Hepatic stellate cell (primary cell): Measurements from ENCODE around the gene CGA.
A peak's percentile ranks its signal among the peaks of the same experiment; 100 is the strongest.
"Not testable (repeated sequence)": the region's sequence is repeated elsewhere in the genome, so short reads cannot be mapped to it uniquely, and the experiment has no call there.

ENCODE experiments used
- DNase-seq: peaks from one replicate; pipeline ENCODE4 v3.0.0; 2011; ENCODE audit warnings: low spot score

CGA gene

DNA sequence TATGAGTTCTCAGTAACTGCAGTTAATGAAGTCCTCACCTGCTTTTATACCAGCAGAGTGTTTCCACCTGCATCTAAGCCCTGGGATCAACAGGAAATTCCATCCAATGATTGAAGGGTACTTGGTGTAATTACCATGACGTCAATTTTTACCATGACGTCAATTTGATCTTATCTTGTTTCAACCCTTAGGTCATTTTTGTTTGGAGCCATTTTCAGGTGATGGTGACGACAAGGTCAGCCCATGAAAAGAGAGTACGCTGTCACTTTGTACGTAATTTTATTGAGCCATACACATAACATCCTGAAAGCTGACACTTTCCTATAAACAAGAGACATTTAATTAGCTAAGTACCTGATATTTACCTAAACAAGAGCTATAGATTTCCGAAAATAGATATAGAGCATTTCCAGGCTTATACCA is at the start of gene CGA:
Gene CGA (minus strand): TSS at position 20 of the 423 bp plus-strand sequence. CDS start 6,906 bp downstream, outside the sequence.
- no peak for DNase-seq

DNA sequence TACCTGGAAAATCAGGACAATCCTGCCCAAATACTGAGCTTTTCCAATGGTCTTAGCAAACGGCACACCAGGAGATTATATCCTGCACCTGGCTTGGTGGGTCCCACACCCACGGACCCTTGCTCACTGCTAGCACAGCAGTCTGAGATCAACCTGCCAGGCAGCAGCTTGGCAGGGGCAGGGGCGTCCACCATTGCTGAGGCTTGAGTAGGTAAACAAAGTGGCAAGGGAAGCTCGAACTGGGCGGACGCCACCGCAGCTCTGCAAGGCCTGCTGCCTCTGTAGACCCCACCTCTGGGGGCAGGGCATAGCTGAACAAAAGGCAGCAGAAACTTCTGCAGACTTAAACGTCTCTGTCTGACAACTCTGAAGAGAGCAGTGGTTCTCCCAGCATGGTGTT is 45.0 kb upstream of the CGA start:
- DNase-seq = not testable (repeated sequence)

DNA sequence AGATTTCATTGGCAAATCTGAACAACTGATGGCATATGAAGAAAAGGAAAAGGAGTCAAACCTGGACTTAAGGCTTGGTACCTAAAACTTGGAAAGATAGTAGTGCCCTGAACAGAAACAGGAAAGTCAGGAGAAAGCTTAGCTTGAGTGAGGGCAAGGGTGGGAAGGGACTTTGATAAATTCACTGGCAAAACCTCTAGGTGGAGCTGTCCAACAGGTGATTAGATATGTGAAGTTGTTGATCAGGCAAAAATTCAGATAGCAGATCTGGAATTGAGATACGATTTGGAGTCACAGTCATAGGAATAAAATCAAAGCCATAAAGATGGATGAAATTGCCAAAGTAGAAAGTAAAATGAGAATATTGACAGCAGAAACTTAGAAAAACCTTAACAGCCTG is 44.3 kb upstream of the CGA start:
- DNase-seq = peak; percentile 27

DNA sequence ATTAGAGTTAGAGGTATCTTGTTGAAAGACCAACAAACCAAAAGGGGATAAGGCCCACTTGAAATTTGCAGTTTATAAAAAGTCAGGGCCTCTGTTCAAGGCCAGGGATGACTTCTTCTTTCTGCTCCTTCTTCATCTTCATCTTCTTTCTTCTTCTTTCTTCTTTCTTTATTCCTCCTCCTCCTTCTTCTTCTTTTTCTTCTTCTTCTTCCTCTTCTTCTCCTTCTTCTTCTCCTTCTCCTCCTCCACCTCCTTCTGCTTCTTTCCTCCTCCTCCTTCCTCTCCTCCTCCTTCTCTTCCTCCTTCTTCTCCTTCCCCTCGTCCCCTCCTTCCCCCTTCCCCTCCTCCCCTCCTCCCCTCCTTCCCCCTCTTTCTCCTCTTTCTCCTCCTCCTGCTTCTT is 42.1 kb upstream of the CGA start:
- DNase-seq = no peak

DNA sequence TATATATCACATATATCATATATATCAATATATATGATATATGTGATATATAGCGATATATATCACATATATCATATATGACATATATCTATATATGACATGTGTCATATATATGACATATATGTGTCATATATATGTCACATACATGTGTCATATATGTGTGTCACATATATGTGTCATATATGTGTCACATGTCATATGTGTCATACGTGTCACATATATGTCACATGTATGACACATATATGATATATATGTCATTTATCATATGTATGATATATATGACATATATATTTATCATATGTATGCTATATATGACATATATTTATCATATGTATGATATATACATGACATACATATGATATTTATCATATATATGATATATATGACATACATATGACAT is 32.8 kb upstream of the CGA start:
- no peak for DNase-seq

DNA sequence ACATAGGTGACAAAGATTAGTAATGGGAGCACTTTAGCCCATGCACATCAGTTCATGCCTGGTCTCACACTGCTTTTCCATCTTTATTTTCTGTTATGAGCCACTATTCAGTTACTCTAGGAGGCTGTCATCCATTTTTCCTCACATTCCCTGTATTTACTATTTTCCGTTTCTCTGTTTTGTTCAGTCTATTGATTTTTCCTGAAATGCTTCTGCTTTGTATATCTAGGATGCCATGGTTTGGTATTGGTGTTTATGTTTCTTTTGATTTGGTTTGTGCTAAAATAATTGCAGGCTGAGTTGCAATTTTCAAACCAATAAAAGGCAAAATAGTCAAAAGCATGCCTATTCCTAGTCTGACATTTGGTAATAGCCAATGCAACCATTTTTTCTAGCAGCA is 31.6 kb upstream of the CGA start:
- no peak for DNase-seq

DNA sequence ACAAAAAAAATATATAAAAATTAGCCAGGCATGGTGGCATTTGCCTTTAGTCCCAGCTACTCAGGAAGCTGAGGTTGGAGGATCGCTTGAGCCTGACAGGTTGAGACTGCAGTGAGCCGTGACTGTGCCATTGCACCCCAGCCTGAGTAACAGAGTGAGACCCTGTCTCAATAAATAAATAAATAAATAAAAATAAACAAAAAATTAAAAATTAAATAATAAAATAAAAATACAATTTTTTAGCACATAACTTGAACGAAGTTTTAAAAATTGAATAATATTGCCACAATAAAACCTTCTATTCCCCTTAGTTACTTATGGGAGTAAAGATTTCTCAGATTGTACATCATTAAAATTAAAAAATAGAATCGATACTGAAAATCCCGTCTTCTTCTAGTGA is 29.2 kb upstream of the CGA start:
- no peak for DNase-seq

DNA sequence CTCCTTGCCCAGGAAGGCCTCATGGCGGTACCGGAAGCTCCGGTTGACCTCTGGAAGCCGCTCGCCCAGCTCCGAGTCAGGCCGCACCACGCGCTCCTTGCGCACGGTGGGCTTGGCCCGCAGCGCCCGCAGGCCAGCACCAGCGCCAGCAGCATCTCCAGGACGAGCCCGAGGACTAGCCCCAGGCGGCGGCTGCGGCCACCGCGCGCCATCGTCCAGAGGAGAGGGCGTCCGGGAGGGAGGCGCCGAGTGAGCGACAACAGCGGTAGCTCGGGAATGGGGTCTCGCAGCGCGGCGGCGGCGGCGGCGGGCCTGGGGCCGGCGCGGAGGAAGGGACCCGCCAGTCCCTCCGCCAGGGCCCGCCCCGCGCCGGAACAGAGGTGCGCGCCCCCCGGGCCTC is 27.6 kb upstream of the CGA start:
- DNase-seq = no peak

DNA sequence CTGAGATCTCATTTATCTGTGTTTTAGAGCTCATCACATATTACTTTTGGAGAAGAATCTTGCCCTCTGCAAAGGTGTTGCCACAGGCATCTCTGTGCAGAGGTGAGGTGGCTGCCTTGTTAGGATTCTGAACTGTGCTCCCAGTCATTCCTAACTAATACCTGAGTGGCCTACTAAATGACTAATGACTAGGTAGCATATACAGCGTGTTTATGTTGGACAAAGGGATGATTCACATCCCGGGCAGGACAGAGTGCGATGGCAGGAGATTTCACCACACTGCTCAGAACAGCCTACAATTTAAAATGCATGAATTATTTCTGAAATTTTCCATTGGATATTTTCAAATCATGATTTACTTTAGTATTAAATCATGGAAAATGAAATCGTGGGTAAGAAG is 23.1 kb upstream of the CGA start:
- no peak for DNase-seq

DNA sequence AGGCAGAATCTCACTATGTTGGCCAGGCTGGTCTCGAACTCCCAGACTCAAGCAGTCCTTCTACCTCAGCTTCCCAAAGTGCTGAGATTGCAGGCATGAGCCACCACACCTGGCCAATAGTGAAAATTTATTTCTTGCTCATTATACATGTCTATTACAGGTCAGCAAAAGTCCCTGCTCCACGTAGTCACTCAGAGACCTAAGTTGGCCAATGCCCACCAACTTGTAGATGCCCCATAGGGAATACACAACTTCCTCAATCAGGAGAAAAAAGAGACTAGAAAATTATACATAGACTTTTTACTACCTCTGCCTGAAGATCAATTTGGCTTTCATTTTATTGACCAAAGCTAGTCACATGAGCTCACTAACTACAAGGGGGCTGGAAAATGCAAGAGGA is 22.0 kb upstream of the CGA start:
- no peak for DNase-seq

DNA sequence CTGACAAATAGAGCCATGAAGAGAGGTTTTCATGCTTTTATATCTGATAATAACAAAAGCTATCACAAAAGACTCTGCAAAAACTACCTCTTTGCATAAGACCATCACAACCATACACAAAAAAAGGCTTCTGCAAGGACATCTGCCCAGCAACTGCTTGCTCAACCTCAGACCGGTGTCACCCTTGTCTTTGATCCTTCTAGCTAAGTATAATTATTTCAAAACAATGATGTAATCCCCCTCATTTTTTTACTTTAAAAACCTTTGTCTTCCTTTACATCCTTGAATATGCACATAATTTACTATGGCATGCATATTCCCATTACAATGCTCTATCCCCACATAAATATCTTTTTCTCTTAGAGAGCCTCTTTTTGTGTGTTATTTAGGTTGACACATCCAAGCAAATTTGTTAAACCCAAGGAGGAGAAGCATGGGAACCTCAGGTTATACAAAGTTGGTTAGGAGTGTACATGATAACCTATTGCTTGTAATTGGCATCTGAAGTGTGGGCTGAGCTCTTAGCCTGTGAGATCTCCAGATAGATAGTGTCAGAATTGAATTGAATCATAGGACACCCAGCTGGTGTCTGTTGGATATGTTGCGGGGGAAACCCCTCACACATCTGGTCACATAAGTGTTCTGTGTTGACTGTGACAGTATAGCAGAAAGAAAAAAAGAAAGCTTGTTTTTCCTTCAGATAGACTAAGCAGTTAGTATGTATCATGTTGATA is 20.7 kb upstream of the CGA start:
- DNase-seq = no peak

DNA sequence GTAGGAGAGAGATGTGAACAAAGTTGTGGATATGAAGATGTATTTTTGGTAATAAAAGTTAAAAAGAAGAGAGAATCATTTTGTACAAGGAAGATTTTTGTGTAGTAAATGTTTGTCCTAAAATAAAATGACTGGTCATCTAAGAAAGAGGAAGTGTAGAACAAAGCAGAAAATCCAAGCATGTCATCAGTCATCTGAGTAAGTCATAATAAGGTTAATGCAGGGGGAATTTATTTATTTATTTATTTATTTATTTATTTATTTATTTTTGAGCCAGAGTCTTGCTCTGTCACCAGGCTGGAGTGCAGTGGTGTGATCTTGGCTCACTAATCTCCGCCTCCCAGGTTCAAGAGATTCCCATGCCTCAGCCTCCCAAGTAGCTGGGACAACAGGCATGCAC is 15.7 kb upstream of the CGA start:
- DNase-seq = no peak

DNA sequence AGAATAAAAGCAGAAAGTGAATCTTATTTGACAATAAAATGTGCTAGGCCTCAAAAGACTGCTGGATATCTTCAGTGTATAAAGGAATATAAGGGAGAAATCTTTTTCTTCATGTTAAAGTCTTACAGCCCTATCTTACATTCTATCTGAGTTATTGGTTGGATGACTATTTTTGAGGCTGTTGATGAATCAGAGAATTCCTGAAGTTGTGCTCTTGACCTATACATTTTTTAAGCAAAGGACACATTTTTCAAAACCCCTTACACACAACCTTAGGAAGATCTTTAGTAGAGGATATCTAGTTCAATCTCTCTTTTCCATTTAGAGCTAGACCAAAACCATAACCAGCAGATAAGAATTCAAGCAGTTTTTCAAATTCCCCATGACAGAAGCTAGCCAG is 10.9 kb upstream of the CGA start:
- peak; percentile 32 for DNase-seq

DNA sequence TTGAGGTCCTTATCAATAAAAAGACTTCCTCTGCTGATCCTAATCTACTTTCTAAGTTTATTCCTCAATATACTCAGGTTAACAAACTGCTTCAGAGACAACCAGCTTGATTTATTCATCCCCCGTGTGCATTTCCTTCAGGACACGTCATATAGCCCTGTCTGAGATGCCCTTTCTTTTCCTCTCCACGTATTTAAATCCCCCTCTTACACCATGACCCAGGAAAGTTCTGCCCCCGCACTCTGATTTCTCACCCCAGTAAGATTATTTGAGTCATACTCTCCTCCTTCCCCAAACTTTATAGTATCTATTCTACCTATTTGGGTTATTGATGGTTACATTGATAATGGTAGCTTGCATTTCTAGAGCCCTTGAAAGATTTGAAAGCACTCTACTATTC is 9.8 kb upstream of the CGA start:
- DNase-seq = no peak

DNA sequence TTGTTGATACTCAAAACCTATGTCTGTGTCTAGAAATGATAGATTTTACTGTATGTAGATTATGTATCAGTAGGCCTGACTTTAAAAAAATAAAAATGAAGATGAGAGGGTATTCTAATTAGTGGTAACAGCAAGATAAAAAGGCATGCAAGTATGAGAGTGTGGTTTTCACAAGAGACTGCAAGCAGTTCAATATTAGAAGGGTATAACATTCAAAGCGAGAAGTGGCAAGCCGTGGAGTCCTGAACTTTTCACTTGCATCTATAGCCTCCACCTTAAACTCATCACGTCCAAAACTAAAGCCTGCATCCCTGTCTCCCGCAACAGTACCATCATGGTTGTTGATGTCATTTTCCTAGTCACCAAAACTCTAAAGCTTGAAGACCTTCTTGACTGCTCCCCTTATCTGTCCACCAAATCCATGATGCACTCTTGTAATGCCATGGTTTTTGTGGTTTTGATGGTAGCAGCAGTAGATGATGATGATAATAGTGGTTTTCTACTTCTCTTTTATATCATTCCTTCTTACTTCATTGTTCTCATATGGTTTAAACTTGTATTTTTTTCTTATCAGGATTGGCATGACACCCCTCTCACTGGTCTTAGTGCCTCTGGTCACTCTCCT is 9.2 kb upstream of the CGA start:
- DNase-seq = no peak

DNA sequence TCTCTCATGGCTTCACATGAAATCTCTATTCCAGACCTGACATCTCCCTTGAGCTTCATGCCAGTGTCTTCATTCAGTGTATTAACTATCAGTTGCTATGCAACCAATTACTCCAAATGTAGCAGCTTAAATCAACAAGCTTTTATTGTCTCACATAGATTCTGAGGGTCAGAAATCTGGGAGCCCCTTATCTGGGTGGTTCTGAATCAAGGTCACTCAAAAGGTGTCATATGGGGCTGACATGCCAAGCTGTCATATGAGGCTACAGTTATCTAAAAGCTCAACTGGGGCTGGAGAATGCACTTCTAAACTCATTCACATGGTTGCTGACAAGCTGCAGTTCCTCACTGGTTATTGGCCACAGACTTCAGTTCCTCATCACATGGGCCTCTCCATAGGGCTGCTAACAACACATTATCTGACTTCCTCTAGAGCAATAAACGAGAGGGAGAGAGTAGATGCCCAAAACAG is 7.3 kb upstream of the CGA start:
- DNase-seq = no peak

DNA sequence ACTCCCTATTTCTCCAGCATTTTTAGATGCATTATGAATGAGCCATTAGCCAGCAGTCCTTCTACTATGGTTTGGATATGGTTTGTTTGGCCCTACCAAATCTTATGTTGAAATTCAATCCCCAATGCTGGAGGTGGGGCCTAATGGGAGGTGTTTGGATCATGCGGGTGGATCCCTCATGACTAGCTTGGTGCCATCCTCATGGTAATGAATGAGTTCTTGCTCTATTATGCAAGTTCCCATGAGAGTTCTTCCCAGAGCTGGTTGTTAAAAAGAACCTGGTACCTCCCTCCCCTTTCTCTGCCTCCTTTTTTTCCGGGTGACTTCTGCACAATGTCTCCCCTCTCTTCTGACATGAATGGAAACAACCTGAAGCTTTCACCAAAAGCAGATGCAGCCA is 6.2 kb upstream of the CGA start:
- no peak for DNase-seq

DNA sequence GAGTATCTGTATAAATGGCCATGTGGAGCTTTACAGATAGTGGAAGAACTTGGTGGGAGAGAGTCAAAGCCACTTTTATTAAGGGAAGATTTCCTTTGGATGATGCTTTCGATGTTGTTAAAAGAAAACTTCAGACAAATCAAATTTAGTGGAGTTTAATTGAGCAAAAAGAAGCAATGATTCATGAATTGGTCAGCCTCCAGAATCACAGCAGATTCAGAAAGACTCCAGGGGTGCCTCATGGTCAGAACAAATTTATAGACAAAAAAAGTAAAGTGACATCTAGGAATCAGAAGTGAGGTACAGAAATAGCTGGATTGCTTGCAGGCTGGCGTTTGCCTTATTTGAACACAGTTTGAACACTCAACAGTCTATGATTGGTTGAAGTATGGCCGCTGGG is 5.3 kb upstream of the CGA start:
- no peak for DNase-seq

DNA sequence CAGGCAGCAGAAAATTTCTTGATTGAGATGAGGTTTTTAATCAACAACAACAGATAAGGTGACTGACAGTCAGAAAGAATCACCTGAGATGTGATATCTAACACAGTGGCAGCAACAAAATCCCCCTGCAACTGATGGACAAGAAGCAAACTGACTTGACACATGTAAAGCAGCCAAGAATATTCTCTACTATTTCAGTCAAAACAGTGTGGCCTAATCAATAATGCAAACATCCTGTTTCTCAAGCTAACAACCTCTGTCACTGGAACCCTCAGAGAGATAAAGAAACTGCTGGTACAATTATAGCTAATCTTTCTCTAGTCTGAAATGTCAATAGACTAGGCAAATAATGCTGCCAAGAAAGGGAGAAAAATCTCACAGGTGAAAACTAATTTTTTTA is 4.6 kb upstream of the CGA start:
- no peak for DNase-seq

DNA sequence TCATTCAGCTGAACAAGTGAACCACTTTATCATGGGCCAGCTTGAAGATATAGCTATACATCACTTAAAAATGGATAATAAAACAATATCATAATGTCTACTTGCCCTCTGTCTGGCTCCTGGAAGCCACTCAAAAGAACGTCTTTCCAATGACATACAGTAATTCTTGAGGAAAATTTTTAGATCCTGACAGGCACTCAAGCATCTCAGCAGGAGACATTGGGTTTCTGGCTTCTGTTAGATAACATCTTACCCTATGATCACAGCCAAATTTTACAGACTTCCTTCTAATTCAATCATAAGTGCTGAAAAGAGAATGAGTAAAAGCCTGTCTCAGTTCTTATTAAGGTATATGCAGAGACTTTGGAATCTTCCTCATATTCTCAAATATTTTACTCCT is 330 bp downstream of the CGA start:
- no peak for DNase-seq

DNA sequence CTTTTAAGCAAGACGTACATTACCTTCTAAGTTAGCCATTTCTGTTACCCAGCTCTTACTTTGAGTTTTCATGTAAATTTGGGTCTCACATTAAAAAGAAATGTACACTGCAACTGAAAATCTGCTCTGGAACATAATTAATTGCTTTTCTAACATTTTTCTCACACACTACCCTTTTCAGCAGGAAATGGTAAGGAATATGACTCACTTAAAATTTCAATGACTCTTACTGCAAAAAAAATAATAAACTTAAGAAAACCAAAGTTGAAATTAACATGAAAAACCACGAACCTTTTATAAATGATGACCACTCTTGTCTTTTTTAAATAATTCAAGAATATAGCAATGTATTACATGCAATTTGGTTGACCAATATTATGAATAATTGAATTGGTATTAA is 1.3 kb downstream of the CGA start:
- DNase-seq = no peak

DNA sequence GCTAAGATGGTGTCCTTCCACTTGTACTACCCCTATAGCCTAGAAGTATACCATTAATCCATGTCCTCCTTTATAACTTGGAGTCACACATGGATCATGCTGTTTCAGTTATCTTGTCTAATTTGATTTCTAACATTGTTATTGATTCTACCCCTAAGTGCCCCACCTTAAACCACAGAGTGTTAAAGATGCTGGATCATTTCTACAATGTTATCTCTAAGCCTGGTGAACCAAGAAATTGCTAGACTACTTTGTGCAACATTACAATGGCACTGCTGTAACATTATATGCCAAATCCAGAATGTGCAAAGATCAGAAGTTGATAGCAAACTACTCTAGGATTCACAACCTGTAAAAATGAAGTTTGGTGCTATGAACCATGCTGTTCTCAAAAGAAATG is 1.7 kb downstream of the CGA start:
- DNase-seq = no peak

DNA sequence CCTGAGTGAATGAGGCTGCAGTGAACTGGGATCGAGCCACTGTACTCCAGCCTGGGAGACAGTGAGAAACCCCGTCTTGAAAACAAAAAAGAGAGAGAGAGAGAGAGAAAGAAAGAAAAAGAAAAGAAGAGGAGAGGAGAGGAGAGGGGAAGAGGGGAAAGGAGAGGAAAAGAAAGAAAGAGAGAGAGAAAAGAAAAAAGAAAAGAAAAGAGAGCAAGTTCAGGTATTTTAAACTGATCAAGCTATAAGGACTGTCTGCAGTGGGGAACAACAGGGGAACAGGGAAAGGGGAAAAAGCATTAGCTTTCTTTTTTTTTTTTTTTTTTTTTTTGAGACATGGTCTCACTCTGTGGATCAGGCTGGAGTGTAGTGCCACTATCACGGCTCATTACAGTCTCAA is 2.5 kb downstream of the CGA start:
- DNase-seq = no peak

DNA sequence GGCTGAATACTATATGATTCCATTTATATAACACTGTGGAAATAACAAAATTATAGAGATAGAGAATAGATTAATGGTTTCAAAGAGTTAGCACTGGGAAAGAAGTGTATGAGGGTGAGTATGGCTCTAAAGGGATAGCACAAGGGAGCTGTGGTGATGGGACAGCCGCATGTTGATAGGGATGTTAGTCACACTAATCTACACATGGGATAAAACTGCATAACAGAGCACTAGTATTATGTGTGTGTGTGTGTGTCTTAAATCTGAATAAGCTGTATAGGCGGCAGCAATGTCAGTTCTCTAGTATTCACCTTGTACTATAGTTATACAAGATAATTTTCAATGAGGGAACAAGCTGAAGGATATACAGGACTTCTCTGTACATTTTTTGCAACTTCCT is 5.8 kb downstream of the CGA start:
- no peak for DNase-seq
